Liver (tissue), 9 donors: ENCODE measurements around the gene HEATR3. TPM values are rescaled to one million over a fixed set of nuclear protein-coding genes. Genes with fewer than 3 reads are reported as not detected.

Experiments used
- DNase-seq: peaks from one replicate; pipeline ENCODE4 v3.0.0-alpha.2; 2017; ENCODE audit warnings: low spot score
- H3K27ac ChIP-seq, 2 donors: one replicate each; pipeline ENCODE4 v1.7.0; 2013; ENCODE audit warnings: inconsistent platforms in 2 of 2, low read length in 2 of 2, control low read depth in 1 of 2, low read depth in 1 of 2, mild to moderate bottlenecking in 1 of 2
- H3K27me3 ChIP-seq, 4 donors: one replicate each; pipeline versions ENCODE4 v1.6.1 to v1.7.0; 2013; ENCODE audit warnings: low read length in 3 of 4, inconsistent platforms in 1 of 4, mild to moderate bottlenecking in 1 of 4, moderate library complexity in 1 of 4; ENCODE audit not compliant: control insufficient read depth in 4 of 4, insufficient read depth in 4 of 4
- H3K36me3 ChIP-seq, 4 donors: one replicate each; pipeline versions ENCODE4 v1.6.1 to v1.7.0; 2013; ENCODE audit warnings: low read length in 3 of 4, mild to moderate bottlenecking in 3 of 4, low read depth in 1 of 4, moderate library complexity in 1 of 4; ENCODE audit not compliant: control insufficient read depth in 4 of 4, insufficient read depth in 3 of 4
- H3K4me1 ChIP-seq, 4 donors: one replicate each; pipeline versions ENCODE4 v1.6.1 to v1.7.0; 2013; ENCODE audit warnings: low read length in 3 of 4, mild to moderate bottlenecking in 3 of 4, moderate library complexity in 1 of 4; ENCODE audit not compliant: control insufficient read depth in 4 of 4, insufficient read depth in 4 of 4
- H3K4me3 ChIP-seq, 3 donors: one replicate each; pipeline versions ENCODE4 v1.6.1 to v1.7.0; 2013; ENCODE audit warnings: low read length in 3 of 3, control low read depth in 1 of 3, low read depth in 1 of 3, mild to moderate bottlenecking in 1 of 3
- H3K9ac ChIP-seq, 2 donors: one replicate each; pipeline ENCODE4 v1.7.0; 2013; ENCODE audit warnings: low read length in 2 of 2, mild to moderate bottlenecking in 2 of 2, moderate library complexity in 2 of 2, control low read depth in 1 of 2, low read depth in 1 of 2
- H3K9me3 ChIP-seq, 4 donors: one replicate each; pipeline versions ENCODE4 v1.6.1 to v1.7.0; 2013; ENCODE audit warnings: low read length in 3 of 4; ENCODE audit not compliant: control insufficient read depth in 4 of 4
- ATF3 ChIP-seq: IDR thresholded peaks from 2 replicates; pipeline ENCODE4 v1.6.1; 2016; ENCODE audit warnings: antibody characterized with exemption
- FOXA1 ChIP-seq: IDR thresholded peaks from 2 replicates; pipeline ENCODE4 v1.6.1; 2016; ENCODE audit warnings: antibody characterized with exemption
- FOXA2 ChIP-seq: IDR thresholded peaks from 2 replicates; pipeline ENCODE4 v1.6.1; 2016; ENCODE audit warnings: antibody characterized with exemption
- GABPA ChIP-seq, 2 donors: IDR thresholded peaks in 1 of 2; conservative IDR thresholded peaks in 1 of 2; 2 replicates each; pipeline ENCODE4 v1.6.1; 2016; ENCODE audit warnings: antibody characterized with exemption in 2 of 2, mild to moderate bottlenecking in 1 of 2, moderate library complexity in 1 of 2
- HNF4A ChIP-seq, 2 donors: conservative IDR thresholded peaks; 2 replicates each; pipeline ENCODE4 v1.6.1; 2016; ENCODE audit warnings: antibody characterized with exemption in 2 of 2, mild to moderate bottlenecking in 2 of 2
- HNF4G ChIP-seq: IDR thresholded peaks from 2 replicates; pipeline ENCODE4 v1.6.1; 2016; ENCODE audit warnings: antibody characterized with exemption
- JUND ChIP-seq, 2 donors: IDR thresholded peaks; 2 replicates each; pipeline ENCODE4 v1.6.1; 2016; ENCODE audit warnings: antibody characterized with exemption in 2 of 2
- NR2F2 ChIP-seq: IDR thresholded peaks from 2 replicates; pipeline ENCODE4 v1.6.1; 2016; ENCODE audit warnings: antibody characterized with exemption
- RAD21 ChIP-seq, 2 donors: IDR thresholded peaks; 2 replicates each; pipeline ENCODE4 v1.6.1; 2016; ENCODE audit warnings: antibody characterized with exemption in 2 of 2, mild to moderate bottlenecking in 2 of 2
- REST ChIP-seq: IDR thresholded peaks from 2 replicates; pipeline ENCODE4 v1.6.1; 2016; ENCODE audit warnings: antibody characterized with exemption, mild to moderate bottlenecking
- RXRA ChIP-seq, 2 donors: IDR thresholded peaks; 2 replicates each; pipeline ENCODE4 v1.6.1; 2017 to 2018; ENCODE audit warnings: antibody characterized with exemption in 2 of 2, mild to moderate bottlenecking in 1 of 2
- SP1 ChIP-seq: IDR thresholded peaks from 2 replicates; pipeline ENCODE4 v1.6.1; 2018; ENCODE audit warnings: antibody characterized with exemption, mild to moderate bottlenecking
- TAF1 ChIP-seq: conservative IDR thresholded peaks from 2 replicates; pipeline ENCODE4 v1.6.1; 2016; ENCODE audit warnings: antibody characterized with exemption, mild to moderate bottlenecking
- YY1 ChIP-seq: IDR thresholded peaks from 2 replicates; pipeline ENCODE4 v1.6.1; 2016; ENCODE audit warnings: antibody characterized with exemption, mild to moderate bottlenecking
- WGBS: extraction: QIAGEN DNeasy Blood & Tissue Kit; methylation state at CpG from one replicate; pipeline ENCODE4 v1.1.7; 2013; 5-methylcytosine and 5-hydroxymethylcytosine counted together
- polyA plus RNA-seq, 2 donors: library from polyadenylated mRNA; stranded (reverse) in 1 of 2; unstranded in 1 of 2; fragments of 200-250 nt in 1 of 2; fragments of >200 nt in 1 of 2; fragmentation: Nextera tagmentation in 1 of 2; extraction: Ambion mirVana in 1 of 2; gene quantifications; one replicate each; pipeline versions ENCODE4 v1.2.1 to v1.2.3, GENCODE V29; 2013 to 2015
- total RNA-seq, 2 donors: library from RNA; depleted of rRNA; stranded (reverse); fragments of >200 nt; gene quantifications; one replicate each; pipeline ENCODE4 v1.2.3, GENCODE V29; 2014
- TF ChIP-seq, protein P1 (sequence below): IDR thresholded peaks from 2 replicates; pipeline ENCODE4 v1.6.1; 2016; ENCODE audit warnings: antibody characterized with exemption
- TF ChIP-seq, protein P2 (sequence below): IDR thresholded peaks from 2 replicates; pipeline ENCODE4 v1.6.1; 2016; ENCODE audit warnings: antibody characterized with exemption
- donor health status: healthy.
- donor health status: healthy.
- donor health status: healthy.
- donor health status: healthy.
- donor health status: healthy.

HEATR3 gene
- total and polyA plus RNA-seq, 4 donors: 3.8 to 24.3 (median 9.7) TPM

DNA sequence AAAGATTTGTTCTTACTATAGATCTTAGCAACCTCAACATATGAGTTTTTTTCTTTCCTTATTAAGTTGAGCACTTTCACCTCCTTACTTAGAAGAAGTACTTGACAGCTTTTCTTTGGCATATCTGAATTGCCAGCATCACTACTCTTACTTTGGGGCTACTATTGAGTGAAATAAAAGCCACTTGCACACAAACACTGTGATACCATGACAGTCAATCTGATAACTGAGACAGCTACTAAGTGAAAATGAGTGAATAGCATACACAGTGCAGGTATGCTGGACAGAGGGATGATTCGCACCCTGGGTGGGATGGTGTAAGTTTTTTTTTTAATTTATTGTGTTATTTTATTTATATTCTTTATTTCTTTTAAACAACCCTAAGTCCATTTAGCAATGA is 73.8 kb downstream of the HEATR3 start:
- H3K9ac ChIP-seq: no peak overlapping the region
- H3K27ac ChIP-seq: no peak overlapping the region
- no peak for TF ChIP-seq GABPA (IDR thresholded peaks at IDR 0.05 in 1 of 2, conservative IDR thresholded peaks at IDR 0.05 in 1 of 2)
- TF ChIP-seq HNF4G: no peak
- TF ChIP-seq FOXA2: no peak
- no peak for TF ChIP-seq NR2F2
- TF ChIP-seq RXRA (IDR thresholded peaks at IDR 0.05): no peak
- no peak for TF ChIP-seq JUND (IDR thresholded peaks at IDR 0.05)
- no peak for TF ChIP-seq REST
- TF ChIP-seq SP1: no peak
- TF ChIP-seq TAF1: no peak
- no peak for TF ChIP-seq YY1
- no peak for TF ChIP-seq RAD21 (IDR thresholded peaks at IDR 0.05)
- TF ChIP-seq, protein P1, sequence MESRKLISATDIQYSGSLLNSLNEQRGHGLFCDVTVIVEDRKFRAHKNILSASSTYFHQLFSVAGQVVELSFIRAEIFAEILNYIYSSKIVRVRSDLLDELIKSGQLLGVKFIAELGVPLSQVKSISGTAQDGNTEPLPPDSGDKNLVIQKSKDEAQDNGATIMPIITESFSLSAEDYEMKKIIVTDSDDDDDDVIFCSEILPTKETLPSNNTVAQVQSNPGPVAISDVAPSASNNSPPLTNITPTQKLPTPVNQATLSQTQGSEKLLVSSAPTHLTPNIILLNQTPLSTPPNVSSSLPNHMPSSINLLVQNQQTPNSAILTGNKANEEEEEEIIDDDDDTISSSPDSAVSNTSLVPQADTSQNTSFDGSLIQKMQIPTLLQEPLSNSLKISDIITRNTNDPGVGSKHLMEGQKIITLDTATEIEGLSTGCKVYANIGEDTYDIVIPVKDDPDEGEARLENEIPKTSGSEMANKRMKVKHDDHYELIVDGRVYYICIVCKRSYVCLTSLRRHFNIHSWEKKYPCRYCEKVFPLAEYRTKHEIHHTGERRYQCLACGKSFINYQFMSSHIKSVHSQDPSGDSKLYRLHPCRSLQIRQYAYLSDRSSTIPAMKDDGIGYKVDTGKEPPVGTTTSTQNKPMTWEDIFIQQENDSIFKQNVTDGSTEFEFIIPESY: no peak
- TF ChIP-seq, protein P2, sequence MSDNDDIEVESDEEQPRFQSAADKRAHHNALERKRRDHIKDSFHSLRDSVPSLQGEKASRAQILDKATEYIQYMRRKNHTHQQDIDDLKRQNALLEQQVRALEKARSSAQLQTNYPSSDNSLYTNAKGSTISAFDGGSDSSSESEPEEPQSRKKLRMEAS: no peak
- WGBS: 95% methylated on average over 1 of the region's 1 CpG
- H3K36me3 ChIP-seq: no peaks in the 10 kb centered on the region
- DNase-seq: no peak
- H3K27me3 ChIP-seq: no peaks in the 10 kb centered on the region
- no peak overlapping the region for H3K4me3 ChIP-seq
- H3K9me3 ChIP-seq: no peaks in the 10 kb centered on the region
- H3K4me1 ChIP-seq: no peaks in the 10 kb centered on the region

GRCh38 chr16:50144211-50144610 is 78.4 kb downstream of the HEATR3 start:
- no peak overlapping the region for H3K4me3 ChIP-seq
- H3K27ac ChIP-seq: no peak overlapping the region
- H3K4me1 ChIP-seq: peaks cover 0 to 8% (median 5%) of the 10 kb centered on the region in 4 donors
- no peaks in the 10 kb centered on the region for H3K9me3 ChIP-seq
- 80% methylated on average over 2 of the region's 2 CpGs for WGBS
- H3K9ac ChIP-seq: no peak overlapping the region
- H3K27me3 ChIP-seq: no peaks in the 10 kb centered on the region
- no peaks in the 10 kb centered on the region for H3K36me3 ChIP-seq
- no peak for DNase-seq
- no peak for TF ChIP-seq SP1
- TF ChIP-seq RAD21 (IDR thresholded peaks at IDR 0.05): no peak
- no peak for TF ChIP-seq REST
- TF ChIP-seq GABPA (IDR thresholded peaks at IDR 0.05 in 1 of 2, conservative IDR thresholded peaks at IDR 0.05 in 1 of 2): no peak
- TF ChIP-seq HNF4G: no peak
- no peak for TF ChIP-seq JUND (IDR thresholded peaks at IDR 0.05)
- no peak for TF ChIP-seq YY1
- no peak for TF ChIP-seq HNF4A (conservative IDR thresholded peaks at IDR 0.05)
- TF ChIP-seq, protein P2: no peak
- TF ChIP-seq FOXA1: no peak
- TF ChIP-seq ATF3: no peak
- TF ChIP-seq TAF1: no peak
